Loucy (cell line): ENCODE data around the gene TCEAL8.
"Not testable (repeated sequence)": the region's sequence is repeated elsewhere in the genome, so short reads cannot be mapped to it uniquely, and the experiment has no call there.

ENCODE experiments used
- H2AFZ ChIP-seq: fragments of 200-600 bp; sonication (generic); 2 replicates; pipeline ENCODE4 v1.6.0; 2016; ENCODE audit warnings: antibody characterized with exemption, mild to moderate bottlenecking, low read length, moderate library complexity
- H3F3A ChIP-seq: fragments of 200-600 bp; 2 replicates; pipeline ENCODE4 v1.6.0; 2016; ENCODE audit warnings: antibody characterized with exemption, low read depth, mild to moderate bottlenecking
- H3K27me3 ChIP-seq: fragments of 200-600 bp; sonication (generic); 2 replicates; pipeline ENCODE4 v1.6.1; 2014; ENCODE audit warnings: low read length, mild to moderate bottlenecking; ENCODE audit not compliant: insufficient read depth, poor library complexity, severe bottlenecking
- H3K36me3 ChIP-seq: fragments of 200-600 bp; sonication (generic); 2 replicates; pipeline ENCODE4 v1.6.1; 2016; ENCODE audit warnings: low read length; ENCODE audit not compliant: insufficient read depth
- H3K4me1 ChIP-seq: fragments of 200-600 bp; sonication (generic); 2 replicates; pipeline ENCODE4 v1.5.1; 2014; ENCODE audit warnings: low read length, mild to moderate bottlenecking; ENCODE audit not compliant: insufficient read depth, poor library complexity, severe bottlenecking
- H3K4me2 ChIP-seq: fragments of 200-600 bp; sonication (generic); 2 replicates; pipeline ENCODE4 v1.6.0; 2014; ENCODE audit warnings: antibody characterized with exemption, low read length, low read depth, mild to moderate bottlenecking; ENCODE audit not compliant: poor library complexity, severe bottlenecking
- H3K4me3 ChIP-seq: fragments of 200-600 bp; sonication (generic); 2 replicates; pipeline ENCODE4 v1.5.1; 2014; ENCODE audit warnings: low read length, mild to moderate bottlenecking, mixed read lengths; ENCODE audit not compliant: poor library complexity, severe bottlenecking
- H3K79me2 ChIP-seq: fragments of 200-600 bp; sonication (generic); 2 replicates; pipeline ENCODE4 v1.6.1; 2014; ENCODE audit warnings: low read length; ENCODE audit not compliant: insufficient read depth
- H3K9ac ChIP-seq: fragments of 200-600 bp; sonication (generic); 2 replicates; pipeline ENCODE4 v1.6.0; 2014; ENCODE audit warnings: mild to moderate bottlenecking, low read depth, low read length, moderate library complexity; ENCODE audit not compliant: poor library complexity, severe bottlenecking
- H3K9me2 ChIP-seq: fragments of 200-600 bp; sonication (generic); replicated peaks from 2 replicates; pipeline ENCODE4 v1.6.1; 2016; ENCODE audit warnings: low read depth, low read length, mixed read lengths
- H3K9me3 ChIP-seq: fragments of 200-600 bp; sonication (generic); 2 replicates; pipeline ENCODE4 v1.6.1; 2014; ENCODE audit warnings: mild to moderate bottlenecking, antibody characterized with exemption, low read length, low read depth; ENCODE audit not compliant: insufficient read depth
- H4K20me1 ChIP-seq: fragments of 200-600 bp; sonication (generic); 2 replicates; pipeline ENCODE4 v1.6.0; 2014; ENCODE audit warnings: antibody characterized with exemption, low read length, mild to moderate bottlenecking; ENCODE audit not compliant: insufficient read depth, poor library complexity, severe bottlenecking
- CTCF ChIP-seq: fragments of 200-600 bp; sonication (generic); conservative IDR thresholded peaks from 2 replicates; pipeline ENCODE4 v1.5.1; 2014; ENCODE audit warnings: mild to moderate bottlenecking, antibody characterized with exemption, low read length
- EZH2phosphoT487 ChIP-seq: fragments of 200-600 bp; IDR thresholded peaks from 2 replicates; pipeline ENCODE4 v1.6.1; 2018; ENCODE audit warnings: antibody characterized with exemption, mild to moderate bottlenecking, moderate library complexity, borderline replicate concordance

TCEAL8 gene

GRCh38 chrX:103248553-103248952 lies 6.4 kb downstream of the TCEAL8 start:
- H3K27me3 ChIP-seq = no peaks in the 10 kb centered on the region
- H3K79me2 ChIP-seq = peaks cover 17% of the 10 kb centered on the region
- peaks cover 10% of the 10 kb centered on the region for H4K20me1 ChIP-seq
- TF ChIP-seq CTCF = peak; percentile 59
- no peak for TF ChIP-seq EZH2phosphoT487
- no peak overlapping the region for H3K4me2 ChIP-seq
- H3K9ac ChIP-seq = no peak overlapping the region
- no peaks in the 10 kb centered on the region for H3K9me3 ChIP-seq
- peaks cover 5% of the 10 kb centered on the region for H3K4me1 ChIP-seq
- no peak overlapping the region for H3K4me3 ChIP-seq
- no peaks in the 10 kb centered on the region for H3K9me2 ChIP-seq
- no peaks in the 10 kb centered on the region for H3F3A ChIP-seq
- no peaks in the 10 kb centered on the region for H3K36me3 ChIP-seq
- H2AFZ ChIP-seq = no peak overlapping the region

- no peak overlapping the region for H3K4me3 ChIP-seq
- no peaks in the 10 kb centered on the region for H4K20me1 ChIP-seq
- TF ChIP-seq CTCF = no peak
- TF ChIP-seq EZH2phosphoT487 = no peak
- no peak overlapping the region for H3K4me2 ChIP-seq
- H3K36me3 ChIP-seq = no peaks in the 10 kb centered on the region
- no peaks in the 10 kb centered on the region for H3K9me3 ChIP-seq
- peaks cover 8% of the 10 kb centered on the region for H3K4me1 ChIP-seq
- H3K9me2 ChIP-seq = no peaks in the 10 kb centered on the region
- H3F3A ChIP-seq = no peaks in the 10 kb centered on the region
- H3K9ac ChIP-seq = no peak overlapping the region
- no peaks in the 10 kb centered on the region for H3K27me3 ChIP-seq
- H2AFZ ChIP-seq = no peak overlapping the region
- no peaks in the 10 kb centered on the region for H3K79me2 ChIP-seq
Observed at GRCh38 chrX:103240155-103240554, 14.8 kb downstream of the TCEAL8 start.

GRCh38 chrX:103236296-103236695 lies 18.7 kb downstream of the TCEAL8 start:
- Histone ChIP-seq H3K9me3 (no peaks in the 10 kb centered on the region), H3K27me3 (no peaks in the 10 kb centered on the region), H2AFZ (peak overlapping the region; percentile 60; the same call in 1 of the 2 replicates), H3K9me2 (no peaks in the 10 kb centered on the region), H3F3A (no peaks in the 10 kb centered on the region), H3K9ac (no peak overlapping the region), H3K36me3 (no peaks in the 10 kb centered on the region), H4K20me1 (no peaks in the 10 kb centered on the region), H3K4me1 (peaks cover 28% of the 10 kb centered on the region), H3K4me2 (peak overlapping the region; percentile 46), H3K4me3 (peak overlapping the region; percentile 29), H3K79me2 (no peaks in the 10 kb centered on the region)
- TF ChIP-seq CTCF (no peak), EZH2phosphoT487 (no peak)

- not testable (repeated sequence) for H3K9ac ChIP-seq, H3F3A ChIP-seq, H3K9me3 ChIP-seq, H3K27me3 ChIP-seq, H3K36me3 ChIP-seq, H4K20me1 ChIP-seq, H3K9me2 ChIP-seq, H3K79me2 ChIP-seq
- Histone ChIP-seq H2AFZ (0 out of 2 replicates have a peak overlapping the region, but pooled peaks have one; percentile 60), H3K4me3 (peak overlapping the region; percentile 29), H3K4me1 (peaks cover 28% of the 10 kb centered on the region), H3K4me2 (peak overlapping the region; percentile 46)
Observed at GRCh38 chrX:103235608-103236007, 19.3 kb downstream of the TCEAL8 start.
